IMR-90 (cell line): ENCODE data around the gene APCDD1.

Source experiments
- CTCF ChIP-seq: conservative IDR thresholded peaks from 2 replicates; pipeline ENCODE4 v1.5.1; 2012; ENCODE audit warnings: mild to moderate bottlenecking, low read depth, low read length, improper control_type of control experiment
- POLR2A ChIP-seq: IDR thresholded peaks from 2 replicates; pipeline ENCODE4 v1.6.1; 2012; ENCODE audit warnings: mild to moderate bottlenecking, low read depth, low read length
- USF2 ChIP-seq: fragments of 150-350 bp; IDR thresholded peaks from 2 replicates; pipeline ENCODE4 v1.6.1; 2017; ENCODE audit warnings: mild to moderate bottlenecking, antibody characterized with exemption, low read length, low read depth

GRCh38 chr18:10459587-10459986 lies 5.2 kb downstream of the APCDD1 start:
- no peak for TF ChIP-seq CTCF
- no peak for TF ChIP-seq USF2
- TF ChIP-seq POLR2A, result no peak
